Measurements from ENCODE around the gene PON2.

PON2 gene

DNA sequence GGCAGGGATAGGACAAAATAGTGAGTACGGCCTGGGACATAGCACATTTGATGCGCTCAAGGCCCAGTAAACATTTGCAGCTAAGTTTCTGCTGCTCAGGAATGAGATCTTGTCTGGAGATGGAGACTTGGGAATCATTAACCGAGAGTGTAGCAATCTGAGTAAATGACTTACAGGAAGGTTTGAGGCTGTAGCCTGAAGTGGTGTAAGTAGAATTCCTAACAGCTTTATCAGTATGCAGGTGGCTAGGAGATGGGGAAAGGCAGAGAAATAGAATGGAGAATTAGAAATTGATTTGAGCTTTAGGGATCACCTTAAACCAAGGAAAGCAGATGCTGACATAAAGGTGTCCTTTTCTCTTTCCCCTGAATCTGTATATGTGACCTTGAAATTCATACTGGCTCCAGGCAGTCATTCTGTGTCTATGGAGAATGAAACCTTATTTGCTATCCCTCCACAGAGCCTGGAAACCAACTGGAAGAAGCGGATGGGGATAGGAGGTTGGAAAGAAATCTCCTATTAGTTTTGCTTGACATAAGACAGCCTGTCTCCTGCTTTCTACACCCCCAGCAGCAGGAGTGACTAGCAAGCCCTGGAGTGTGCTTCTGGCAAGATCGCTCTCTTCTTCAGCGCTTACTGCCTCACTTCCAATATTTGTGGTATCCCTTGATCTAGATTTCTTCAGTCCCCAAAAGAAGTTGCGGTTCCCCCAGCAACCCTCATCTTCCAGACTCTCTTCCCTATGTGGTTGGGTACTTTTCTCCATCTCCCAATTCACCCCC, 6.4 kb upstream of the PON2 start:
- DNase-seq: no peak

GRCh38 chr7:95440394-95441038, 5.7 kb upstream of the PON2 start:
- no peak for DNase-seq

DNA sequence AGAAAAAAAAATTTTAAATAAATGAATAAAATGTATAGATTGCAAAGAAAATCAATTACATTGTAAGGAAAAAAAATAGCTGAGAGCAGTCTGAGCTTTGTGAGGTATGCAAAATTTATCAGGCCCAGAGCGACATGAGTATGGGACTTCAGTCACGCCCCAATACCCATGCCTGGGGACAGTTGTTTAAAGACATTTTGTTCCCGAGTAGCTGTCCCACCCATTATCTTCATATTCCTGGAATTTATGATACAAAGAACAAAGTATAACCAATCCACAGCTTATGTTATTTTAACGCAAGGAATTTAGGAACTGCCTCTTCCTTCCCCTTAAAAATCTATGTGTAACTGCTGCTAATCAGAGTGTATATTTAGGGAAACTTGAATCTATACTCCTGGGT, 1.6 kb upstream of the PON2 start:
- no peak for DNase-seq

- no peak for DNase-seq
Measured at GRCh38 chr7:95435422-95435780, 573 bp upstream of the PON2 start.

- DNase-seq: no peak
Measured at GRCh38 chr7:95433952-95434556, 774 bp downstream of the PON2 start.

DNA sequence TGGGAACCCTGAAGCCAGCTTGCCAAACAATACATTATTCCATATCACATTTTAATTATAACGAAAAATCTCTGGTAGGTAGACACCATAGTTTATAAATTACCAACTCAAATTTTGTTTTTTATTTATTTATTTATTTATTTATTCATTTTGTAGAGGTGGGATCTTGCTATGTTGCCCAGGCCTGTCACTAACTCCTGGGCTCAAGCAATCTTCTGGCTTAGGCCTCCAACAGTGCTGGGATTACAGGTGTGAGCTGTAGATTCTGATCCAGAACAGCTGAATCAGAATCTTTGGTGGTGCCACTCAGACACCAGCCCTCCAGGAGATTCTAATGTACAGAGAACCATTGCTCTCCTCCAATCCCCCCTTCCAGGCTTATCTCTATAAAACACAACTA, 1.7 kb downstream of the PON2 start:
- no peak for DNase-seq

- no peak for DNase-seq
Measured at GRCh38 chr7:95432606-95433005, 2.2 kb downstream of the PON2 start.

DNA sequence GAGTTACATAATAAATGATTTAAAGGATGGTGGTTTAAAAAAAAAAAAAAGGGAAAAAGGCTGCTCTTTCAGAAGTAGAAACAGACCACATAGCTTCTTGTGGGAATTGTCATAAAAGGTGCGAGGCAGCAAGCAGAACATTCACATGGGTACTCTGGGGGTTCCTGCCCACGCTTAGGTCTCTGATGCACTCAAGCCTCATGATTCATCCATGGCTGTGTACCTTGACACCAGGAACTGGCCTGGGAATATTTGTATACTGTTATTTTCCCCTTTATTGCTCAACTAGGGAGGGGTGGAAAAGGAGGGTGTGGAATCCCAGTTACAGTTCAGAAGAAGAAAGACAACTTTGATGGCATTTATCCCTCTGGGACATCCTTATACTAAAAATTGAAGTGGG, 4.0 kb downstream of the PON2 start:
- no peak for DNase-seq

GRCh38 chr7:95429241-95429990, 5.4 kb downstream of the PON2 start:
- DNase-seq: no peak

GRCh38 chr7:95427914-95428516, 6.8 kb downstream of the PON2 start:
- DNase-seq: no peak

- DNase-seq: no peak
Measured at GRCh38 chr7:95427166-95427565, 7.7 kb downstream of the PON2 start.

GRCh38 chr7:95425694-95426093, 9.1 kb downstream of the PON2 start:
- no peak for DNase-seq

DNA sequence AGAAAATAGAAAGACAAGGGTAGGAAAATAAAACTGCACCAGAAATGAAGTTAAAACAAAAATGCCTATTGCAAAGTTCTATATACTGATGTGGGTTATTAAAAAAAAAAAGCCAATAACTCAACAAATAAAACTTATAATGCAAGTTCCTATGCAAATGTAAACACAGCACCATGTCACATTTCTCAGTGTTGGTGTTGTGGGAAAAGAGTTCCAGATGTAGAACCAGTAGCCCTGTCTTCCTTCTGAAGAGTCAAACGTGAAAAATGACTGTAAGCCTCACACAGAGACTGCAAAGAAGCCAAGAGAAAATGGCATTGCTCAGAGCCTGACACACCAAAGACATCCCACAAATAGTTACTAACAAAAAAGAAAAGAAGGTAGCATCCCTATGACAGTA, 10.1 kb downstream of the PON2 start:
- no peak for DNase-seq

DNA sequence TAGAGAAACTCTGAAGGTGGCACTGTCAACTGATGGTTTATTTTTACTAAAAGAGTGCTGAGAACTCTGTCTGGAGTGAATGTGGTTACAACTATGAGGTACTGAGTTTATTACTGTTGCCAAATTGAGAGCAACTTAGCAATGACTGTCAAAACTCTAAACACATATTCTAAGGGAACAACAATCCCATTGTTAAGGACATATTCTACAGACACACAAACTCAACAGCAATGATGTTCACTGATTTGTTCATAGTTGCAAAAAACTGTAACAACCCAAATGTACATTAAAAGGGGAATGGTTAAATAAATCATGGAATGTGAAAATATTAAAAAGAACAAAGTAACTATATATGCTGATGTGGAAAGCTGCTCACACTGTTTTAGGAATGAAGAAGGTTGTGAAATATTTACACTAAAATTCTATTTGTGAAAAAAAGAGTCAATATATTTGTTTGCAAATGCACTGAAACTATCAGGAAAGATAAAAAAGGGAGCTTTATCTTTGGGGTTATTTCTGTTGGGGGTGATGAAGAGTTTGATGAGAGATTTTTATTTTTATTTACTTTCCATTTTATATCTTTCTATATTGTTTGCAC, 12.9 kb downstream of the PON2 start:
- no peak for DNase-seq

DNA sequence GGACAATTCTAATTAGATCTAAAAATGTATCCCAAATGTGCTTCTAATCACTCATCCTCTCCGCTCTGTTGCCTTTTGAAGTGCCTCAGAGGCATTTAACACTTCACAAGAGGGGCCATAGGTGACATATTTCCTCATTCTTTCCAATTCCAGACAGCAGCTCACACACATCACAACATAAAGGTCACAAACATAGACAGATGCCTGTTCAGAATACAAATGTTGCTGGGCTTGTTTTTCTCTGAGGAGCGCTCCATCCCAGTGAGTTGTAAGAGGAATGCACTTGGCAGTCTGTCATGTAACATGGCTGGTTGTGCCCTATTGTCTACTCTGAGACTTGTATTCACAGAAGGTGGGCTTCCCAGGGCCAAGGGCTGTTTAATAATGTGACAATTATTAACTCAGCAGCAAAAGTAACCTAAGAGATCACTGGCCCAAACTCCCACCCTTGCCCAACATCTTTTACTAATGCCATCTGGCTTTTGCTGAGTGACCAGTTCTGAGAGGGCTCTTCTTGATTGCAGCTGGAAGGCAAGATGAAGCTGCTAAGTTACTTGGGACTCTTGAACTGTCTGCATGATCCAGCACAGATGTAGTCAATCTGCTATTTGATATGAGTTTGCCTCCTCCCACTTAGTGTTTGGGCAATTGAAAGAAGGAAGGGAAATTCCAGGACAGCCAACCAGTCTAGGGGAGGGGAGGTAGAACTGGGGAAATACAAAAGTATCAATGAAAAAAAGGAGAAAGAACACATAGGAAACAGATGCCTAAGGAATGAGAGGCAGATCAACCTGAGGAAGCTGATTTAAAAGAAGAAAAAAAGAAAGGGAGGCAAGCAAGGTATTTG, 13.6 kb downstream of the PON2 start:
- DNase-seq: no peak

DNA sequence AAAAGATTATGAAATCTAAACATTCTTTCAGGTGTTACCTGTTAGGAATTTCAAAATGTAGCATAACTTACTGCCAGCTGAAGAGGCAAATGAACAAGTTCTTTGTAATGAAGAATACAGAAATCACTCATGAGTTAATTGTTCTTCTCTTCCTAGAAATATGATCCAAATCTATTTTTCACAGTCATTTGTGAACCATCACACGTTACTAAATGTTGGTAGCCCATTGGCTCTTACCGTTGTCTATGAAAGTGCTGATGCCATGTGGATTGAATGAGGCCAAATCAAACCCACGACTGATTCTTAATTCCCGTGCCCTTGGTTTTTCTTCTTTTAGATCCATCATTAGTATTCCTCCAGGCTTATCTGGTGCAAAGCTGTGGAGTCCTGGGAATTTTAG, 22.8 kb downstream of the PON2 start:
- DNase-seq: no peak

- DNase-seq: no peak
Measured at GRCh38 chr7:95411666-95412065, 23.2 kb downstream of the PON2 start.

- no peak for DNase-seq
Measured at GRCh38 chr7:95411036-95411435, 23.8 kb downstream of the PON2 start.

- DNase-seq: no peak
Measured at GRCh38 chr7:95407751-95408150, 27.1 kb downstream of the PON2 start.

- no peak for DNase-seq
Measured at GRCh38 chr7:95405800-95406199, 29.0 kb downstream of the PON2 start.

DNA sequence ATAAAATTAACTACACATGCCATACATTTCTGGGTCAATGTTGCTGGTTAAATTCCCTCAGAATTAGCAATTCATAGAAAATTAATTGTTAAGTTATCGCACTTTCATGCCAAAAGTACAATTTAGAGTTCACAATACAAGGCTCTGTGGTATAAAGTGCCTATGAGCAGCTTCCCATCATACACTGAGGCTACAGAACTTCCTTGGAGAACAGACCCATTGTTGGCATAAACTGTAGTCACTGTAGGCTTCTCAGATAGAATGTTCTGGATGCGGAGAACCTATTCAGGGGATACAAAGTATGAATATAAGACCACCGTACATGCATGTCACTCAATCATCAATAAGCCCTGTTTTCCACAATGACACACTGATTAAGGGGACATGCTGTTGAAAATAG, 29.6 kb downstream of the PON2 start:
- DNase-seq: no peak

All from activated gamma-delta T cell (primary cell).